ENCODE results near the gene LTBP1.

DNA sequence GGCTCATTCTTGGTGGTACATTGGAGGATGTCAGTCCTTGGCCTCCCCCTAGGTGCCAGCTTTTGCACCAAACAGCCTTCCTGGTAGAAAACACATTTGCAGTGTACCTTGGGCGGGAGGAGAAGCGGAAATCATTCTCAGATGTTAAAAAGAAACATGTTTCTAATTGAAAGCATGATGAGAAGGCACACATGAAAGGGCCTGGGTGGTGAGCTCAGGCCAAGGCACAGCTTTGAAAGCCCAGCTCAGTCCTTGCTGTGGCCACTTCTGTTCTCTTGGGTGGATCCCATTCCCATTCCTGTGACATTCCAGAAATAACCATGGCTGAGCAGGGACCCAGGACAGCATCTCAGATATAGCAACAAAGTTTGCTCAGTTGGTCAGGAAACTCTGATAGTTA is 71.5 kb downstream of the LTBP1 start:
- TF ChIP-seq, protein P1, sequence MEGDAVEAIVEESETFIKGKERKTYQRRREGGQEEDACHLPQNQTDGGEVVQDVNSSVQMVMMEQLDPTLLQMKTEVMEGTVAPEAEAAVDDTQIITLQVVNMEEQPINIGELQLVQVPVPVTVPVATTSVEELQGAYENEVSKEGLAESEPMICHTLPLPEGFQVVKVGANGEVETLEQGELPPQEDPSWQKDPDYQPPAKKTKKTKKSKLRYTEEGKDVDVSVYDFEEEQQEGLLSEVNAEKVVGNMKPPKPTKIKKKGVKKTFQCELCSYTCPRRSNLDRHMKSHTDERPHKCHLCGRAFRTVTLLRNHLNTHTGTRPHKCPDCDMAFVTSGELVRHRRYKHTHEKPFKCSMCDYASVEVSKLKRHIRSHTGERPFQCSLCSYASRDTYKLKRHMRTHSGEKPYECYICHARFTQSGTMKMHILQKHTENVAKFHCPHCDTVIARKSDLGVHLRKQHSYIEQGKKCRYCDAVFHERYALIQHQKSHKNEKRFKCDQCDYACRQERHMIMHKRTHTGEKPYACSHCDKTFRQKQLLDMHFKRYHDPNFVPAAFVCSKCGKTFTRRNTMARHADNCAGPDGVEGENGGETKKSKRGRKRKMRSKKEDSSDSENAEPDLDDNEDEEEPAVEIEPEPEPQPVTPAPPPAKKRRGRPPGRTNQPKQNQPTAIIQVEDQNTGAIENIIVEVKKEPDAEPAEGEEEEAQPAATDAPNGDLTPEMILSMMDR (IDR thresholded peaks at IDR 0.05): no peak
- TF ChIP-seq POLR2A (IDR thresholded peaks at IDR 0.05): no peak

Measured in suprapubic skin (tissue), 3 donors.